Measurements from ENCODE around the gene IL10RA.

Gene IL10RA

DNA sequence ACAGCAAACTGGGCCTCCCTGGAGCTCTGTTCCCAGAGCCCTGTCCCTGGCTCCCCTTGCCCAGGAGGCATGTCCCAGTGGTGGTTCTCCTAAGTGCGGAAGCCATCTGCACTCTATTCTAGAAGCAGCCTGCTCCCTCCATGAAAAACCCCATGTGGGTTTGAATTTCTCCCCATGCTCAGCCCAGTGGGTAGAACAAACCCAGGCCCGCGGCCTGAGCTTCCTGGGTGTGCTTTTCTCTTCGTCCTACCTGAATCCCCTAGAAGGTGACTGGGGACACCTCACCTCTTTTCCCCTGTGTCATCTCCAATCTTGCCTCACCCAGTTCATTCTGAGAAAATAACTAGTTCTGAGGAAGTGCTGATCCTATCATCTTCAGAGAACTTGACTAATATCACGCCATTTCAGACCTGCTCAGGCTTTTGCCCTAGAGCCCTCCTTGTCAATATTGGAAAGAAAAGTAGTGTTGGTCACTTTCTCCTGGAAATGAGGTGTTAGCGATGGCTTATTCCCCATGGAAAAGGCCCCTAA is 15.9 kb downstream of the IL10RA start:
- in situ Hi-C loops (cut with MboI; ENCODE audit: low pct_unique_long_range_greater_than_20kb, low sequenced_read_pairs, unreplicated experiment): no loop called here
- no peak for DNase-seq (ENCODE audit: low spot score)
- TF ChIP-seq CTCF (IDR thresholded peaks at IDR 0.05; ENCODE audit: extremely low read depth, insufficient read depth, missing control alignments): no peak

DNA sequence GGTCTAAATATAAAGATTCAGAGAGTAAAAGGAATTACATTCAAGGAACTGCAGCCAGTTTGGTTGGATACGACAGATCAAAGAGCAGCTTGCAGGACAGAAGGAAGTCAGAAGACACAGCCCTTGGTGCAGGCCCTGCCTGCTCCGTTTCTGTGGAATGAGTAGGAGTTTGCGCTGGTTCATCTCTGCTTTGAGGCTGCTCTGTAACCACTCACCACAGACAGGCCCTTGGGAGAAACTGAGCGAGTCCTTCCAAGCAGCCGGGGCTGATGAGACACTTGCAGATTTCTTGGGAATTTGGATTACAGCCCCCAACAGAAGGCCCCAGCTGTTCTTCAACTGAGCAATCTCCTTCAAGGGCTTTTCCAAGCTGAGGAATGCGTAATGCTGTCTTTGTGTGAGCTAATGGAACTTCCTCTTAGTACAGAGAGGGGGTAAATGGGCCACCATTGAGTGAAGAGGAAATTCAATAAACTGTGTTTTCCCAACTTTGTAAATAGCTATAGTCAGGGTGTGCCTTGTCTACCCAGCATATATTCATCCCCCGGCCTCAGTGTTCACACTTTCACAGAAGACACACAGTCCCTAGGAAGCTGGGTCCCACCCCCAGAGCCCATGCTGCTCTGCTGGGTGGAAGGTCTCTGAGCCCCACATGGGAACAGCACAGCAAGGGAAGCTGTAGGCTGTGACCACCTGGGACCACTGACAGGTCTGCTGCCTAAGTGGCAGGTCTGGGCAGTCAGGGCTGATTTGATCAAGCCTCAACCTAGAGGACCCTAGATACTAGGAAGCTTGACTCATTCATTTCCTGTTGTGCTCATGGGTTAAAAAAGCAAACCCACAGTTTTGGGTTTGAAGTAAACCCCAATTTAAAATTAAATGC is 16.6 kb downstream of the IL10RA start:
- no peak for DNase-seq (ENCODE audit: low spot score)
- in situ Hi-C loops (cut with MboI; ENCODE audit: low pct_unique_long_range_greater_than_20kb, low sequenced_read_pairs, unreplicated experiment): no loop called here
- no peak for TF ChIP-seq CTCF (IDR thresholded peaks at IDR 0.05; ENCODE audit: extremely low read depth, insufficient read depth, missing control alignments)

- in situ Hi-C loops (cut with MboI; ENCODE audit: low pct_unique_long_range_greater_than_20kb, low sequenced_read_pairs, unreplicated experiment): no loop called here
- DNase-seq (ENCODE audit: low spot score): no peak
- no peak for TF ChIP-seq CTCF (IDR thresholded peaks at IDR 0.05; ENCODE audit: extremely low read depth, insufficient read depth, missing control alignments)
These were observed 17.3 kb downstream of the IL10RA start for GRCh38 chr11:118003456-118003855.

GRCh38 chr11:118004543-118005223 is 18.5 kb downstream of the IL10RA start:
- no peak for TF ChIP-seq CTCF (IDR thresholded peaks at IDR 0.05; ENCODE audit: extremely low read depth, insufficient read depth, missing control alignments)
- in situ Hi-C loops (cut with MboI; ENCODE audit: low pct_unique_long_range_greater_than_20kb, low sequenced_read_pairs, unreplicated experiment): no loop called here
- DNase-seq (ENCODE audit: low spot score): no peak

GRCh38 chr11:118005224-118006152 is 19.3 kb downstream of the IL10RA start:
- DNase-seq (ENCODE audit: low spot score): no peak
- in situ Hi-C loops (cut with MboI; ENCODE audit: low pct_unique_long_range_greater_than_20kb, low sequenced_read_pairs, unreplicated experiment): no loop called here
- no peak for TF ChIP-seq CTCF (IDR thresholded peaks at IDR 0.05; ENCODE audit: extremely low read depth, insufficient read depth, missing control alignments)

- no peak for TF ChIP-seq CTCF (IDR thresholded peaks at IDR 0.05; ENCODE audit: extremely low read depth, insufficient read depth, missing control alignments)
- in situ Hi-C loops (cut with MboI; ENCODE audit: low pct_unique_long_range_greater_than_20kb, low sequenced_read_pairs, unreplicated experiment): no loop called here
- no peak for DNase-seq (ENCODE audit: low spot score)
These were observed 19.9 kb downstream of the IL10RA start for GRCh38 chr11:118006153-118006534.

All from GM13977 (cell line).